Measurements from ENCODE around the gene TECPR2.
A peak's percentile ranks its signal among the peaks of the same experiment; 100 is the strongest.

The TECPR2 gene

DNA sequence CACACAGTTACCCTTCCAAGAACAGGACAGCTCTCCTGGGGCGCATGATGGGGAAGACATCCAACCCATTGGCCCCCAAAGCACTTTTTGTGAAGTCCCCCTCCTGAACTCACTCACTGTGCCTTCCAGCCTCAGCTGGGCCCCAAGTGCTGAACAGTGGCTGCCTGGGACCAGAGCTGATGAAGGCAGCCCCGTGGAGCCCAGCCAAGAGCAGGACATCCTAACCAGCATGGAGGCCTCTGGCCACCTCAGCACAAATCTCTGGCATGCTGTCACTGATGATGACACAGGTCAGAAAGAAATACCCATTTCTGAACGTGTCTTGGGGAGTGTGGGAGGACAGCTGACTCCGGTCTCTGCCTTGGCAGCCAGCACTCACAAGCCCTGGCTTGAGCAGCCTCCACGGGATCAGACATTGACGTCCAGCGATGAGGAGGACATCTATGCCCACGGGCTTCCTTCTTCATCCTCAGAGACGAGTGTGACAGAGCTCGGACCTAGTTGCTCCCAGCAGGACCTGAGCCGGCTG lies 72.0 kb downstream of the TECPR2 start:
- no peak for DNase-seq

DNA sequence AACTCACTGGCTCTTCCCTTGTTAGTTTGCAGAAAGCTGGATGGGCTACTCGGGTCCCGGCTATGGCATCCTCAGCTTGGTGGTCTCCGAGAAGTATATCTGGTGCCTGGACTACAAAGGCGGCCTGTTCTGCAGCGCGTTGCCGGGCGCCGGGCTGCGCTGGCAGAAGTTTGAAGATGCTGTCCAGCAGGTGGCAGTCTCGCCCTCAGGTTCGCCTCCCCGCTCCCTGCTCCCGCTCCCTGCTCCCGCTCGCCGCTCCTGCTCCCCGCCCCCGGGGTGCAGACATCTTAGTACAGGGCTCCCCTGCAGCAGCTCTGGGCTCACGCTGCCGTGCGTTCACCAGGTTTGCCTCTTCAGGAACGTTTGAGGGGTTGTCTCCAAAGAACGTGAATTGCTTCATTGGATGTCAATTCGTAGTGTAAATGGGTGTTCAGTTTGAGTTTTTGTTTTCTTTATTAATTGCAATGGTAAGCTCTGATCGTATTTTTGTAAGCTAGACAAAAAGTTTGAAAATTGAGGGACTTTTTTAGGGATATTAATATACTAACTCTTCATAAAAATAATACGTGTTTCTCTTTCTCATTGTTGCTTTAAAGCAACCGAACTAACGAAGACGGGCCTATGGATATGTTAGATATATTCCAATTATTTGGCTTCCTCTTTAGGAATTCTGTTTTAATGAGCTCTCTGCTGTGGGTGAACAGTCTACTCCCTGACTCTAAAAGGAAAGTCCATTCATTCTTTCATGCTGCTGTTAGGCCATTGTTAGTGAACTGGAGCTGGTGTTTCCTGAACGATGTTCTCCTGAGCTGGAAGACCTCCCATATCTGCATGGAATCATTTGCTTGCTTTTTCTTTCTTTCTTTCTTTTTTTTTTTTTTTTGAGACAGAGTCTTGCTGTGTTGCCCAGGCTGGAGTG lies 75.5 kb downstream of the TECPR2 start:
- peak; percentile 88 for DNase-seq

DNA sequence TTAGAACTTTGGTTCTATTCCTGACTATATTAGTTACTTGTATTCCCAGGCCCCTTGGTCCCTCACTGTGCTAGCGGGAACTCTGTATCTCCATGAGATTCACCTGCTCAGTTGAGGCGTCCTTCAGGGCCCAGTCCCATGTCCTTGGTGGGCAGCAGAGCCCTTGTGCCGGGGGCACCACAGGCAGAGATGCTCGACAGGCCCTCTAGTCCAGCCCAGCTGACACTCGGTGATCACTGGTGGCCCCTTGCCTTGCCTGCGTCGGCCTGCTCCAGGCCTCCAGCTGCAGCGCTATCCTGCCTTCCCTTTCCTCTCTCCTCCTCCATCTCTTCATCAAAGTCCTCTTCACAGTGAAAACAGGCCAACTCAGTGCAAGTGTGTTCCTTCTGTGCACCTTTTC lies 76.8 kb downstream of the TECPR2 start:
- no peak for DNase-seq

DNA sequence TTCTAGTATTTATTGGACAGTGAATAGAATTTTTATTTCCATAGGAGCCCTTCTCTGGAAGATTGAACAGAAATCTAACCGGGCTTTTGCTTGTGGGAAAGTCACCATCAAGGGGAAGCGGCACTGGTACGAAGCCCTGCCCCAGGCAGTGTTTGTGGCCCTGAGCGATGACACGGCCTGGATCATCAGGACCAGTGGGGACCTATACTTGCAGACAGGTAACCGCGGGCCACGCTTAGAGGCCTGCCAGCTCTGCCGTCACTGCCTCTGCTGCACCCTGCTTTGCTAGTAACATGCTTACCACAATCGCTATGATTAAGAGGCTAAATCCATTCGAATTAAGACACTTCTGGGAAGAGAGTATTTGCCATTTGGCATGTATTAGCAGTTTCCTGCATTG lies 77.7 kb downstream of the TECPR2 start:
- no peak for DNase-seq

DNA sequence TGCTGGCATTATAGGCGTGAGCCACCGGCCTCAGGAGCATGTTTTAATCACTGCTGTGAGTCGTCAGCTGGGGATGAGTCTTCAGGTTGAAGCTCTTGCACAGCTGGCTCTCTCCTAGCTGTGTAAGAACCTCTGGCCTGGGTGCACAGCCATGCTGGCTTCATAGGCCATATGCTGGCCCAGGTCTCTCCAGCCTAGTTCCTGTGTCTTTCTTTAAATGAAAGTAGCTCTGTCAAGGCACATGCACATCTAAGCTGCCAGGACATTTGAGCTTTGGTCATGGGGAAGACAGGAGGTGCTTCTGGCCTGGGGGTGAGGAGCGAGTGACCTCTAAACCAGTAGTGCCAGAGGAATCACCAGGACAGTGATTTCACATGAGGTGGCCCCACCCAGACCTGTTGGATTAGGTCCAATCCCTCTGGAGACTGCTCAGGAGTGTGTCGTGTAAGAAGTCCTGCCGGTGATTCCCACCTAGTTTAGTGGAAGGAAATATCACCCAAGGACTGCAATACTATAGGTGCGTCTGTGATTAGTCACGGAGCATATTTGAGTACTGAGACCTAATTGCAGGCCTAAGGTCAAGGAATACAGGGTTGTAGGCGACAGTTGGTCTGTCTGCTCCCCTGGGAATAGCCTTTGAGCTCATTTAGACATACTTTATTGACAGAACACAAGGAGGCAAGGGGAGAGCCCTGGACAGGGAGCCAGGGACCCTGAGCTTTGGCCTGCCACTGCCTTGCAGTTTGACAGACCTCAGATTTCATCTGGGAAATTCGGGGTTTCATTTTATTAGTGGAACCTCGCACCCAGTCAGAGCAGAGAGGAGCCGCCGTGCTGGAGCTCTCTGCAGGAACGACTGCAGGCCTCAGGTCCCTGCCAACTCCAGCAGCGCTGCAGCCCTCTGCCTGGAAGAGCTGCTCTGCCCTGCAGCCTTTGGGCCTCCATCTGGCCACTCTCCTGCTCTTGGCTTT lies 79.8 kb downstream of the TECPR2 start:
- DNase-seq: peak; percentile 79

DNA sequence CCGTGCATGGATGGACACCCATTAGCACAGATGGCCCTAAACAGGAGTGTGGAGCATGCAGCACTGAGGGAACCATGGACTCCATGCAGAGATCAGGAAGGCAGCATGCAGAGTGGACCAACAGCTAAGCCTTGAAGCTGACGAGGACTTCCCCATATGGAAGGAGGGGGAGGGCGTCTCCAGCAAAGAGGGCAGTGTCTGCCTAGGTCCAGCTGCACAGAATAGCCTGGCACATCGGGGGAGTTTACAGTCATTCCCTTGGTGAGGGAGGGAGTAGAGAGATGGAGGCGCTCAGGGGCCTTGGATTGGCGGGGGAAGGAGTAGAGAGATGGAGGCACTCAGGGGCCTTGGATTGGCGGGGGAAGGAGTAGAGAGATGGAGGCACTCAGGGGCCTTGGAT lies 82.3 kb downstream of the TECPR2 start:
- DNase-seq: no peak

DNA sequence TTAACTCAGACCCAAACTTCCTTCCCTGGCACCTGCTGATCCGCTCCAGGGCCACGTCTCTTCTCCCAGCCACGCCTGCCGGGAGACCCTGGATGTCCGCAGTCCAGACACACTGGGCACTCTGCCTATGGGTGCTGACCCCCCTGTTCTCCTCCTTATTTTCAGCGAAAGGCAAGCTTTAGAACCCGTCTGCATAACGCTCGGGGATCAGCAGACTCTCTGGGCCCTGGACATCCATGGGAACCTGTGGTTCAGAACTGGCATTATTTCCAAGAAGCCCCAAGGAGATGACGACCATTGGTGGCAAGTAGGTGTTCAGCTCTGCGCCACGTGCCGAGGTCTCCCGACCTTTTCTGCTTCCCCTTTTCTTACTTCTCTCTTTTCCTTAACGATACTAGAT lies 82.9 kb downstream of the TECPR2 start:
- no peak for DNase-seq

DNA sequence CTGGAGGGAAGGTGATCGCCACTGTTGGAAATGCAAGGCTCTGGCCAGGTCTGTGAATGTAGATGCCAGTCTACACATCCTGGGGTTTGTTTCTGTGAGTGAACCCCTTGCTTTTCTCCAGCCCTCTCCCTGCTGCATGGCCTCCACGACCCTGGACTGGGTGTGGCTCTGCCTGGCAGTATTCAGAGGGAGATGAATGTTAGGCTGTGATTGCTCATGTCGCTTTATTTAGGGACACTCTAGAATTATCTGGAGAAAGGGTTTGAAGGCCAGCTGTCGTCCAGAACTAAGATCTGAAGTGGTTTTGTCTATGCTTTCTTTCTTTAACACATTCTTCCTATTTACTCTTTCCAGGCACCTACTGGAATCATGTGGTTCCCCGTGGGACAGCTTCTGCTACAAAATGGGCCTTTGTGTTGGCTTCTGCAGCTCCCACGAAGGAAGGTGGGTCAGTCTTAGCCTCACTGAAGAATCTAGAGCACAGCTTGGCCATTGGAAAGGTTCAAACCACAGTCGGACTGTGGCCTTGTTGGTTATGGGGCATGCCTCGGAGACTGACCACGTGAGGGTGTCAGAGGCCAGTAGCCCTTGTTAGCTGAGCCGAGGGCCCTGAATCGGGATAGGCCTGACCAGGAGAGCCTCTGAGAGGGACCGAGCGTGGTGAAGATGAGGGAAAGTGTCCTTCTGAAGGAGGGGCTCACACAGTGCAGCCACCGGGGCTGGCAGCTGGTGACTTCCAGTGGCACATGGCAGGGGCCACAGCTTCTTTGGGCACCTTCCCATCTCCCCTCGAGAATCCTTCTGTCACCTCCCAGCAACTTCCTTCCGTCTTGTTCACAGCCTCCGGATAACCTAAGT lies 87.7 kb downstream of the TECPR2 start:
- DNase-seq: no peak

DNA sequence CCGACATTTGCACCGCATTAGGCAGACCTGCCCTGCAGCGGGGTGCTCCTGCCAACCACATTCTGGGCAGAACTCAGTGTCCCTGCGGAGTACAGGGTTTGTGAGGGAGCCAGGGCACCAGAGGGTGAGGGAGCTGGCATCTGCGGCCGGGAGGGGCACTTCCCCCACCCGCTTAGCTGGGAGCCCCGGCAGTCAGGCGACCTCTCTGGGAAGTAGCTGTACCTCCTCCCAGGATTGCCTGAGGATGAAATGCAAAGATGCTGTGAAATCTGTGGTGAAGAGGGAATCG lies 88.3 kb downstream of the TECPR2 start:
- DNase-seq: no peak

DNA sequence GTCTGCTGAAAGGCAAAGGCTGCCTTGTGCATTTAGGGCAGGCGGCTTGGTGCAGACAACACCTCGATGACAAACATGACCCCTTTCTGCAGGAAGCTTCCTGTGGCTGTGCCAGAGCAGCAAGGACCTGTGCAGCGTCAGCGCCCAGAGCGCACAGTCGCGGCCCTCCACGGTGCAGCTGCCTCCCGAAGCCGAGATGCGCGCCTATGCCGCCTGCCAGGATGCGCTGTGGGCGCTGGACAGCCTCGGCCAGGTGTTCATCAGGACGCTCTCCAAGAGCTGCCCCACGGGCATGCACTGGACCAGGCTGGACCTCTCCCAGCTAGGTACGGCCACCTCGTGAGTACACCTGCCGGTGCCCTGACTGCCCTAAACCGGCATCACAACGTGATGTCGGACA lies 89.6 kb downstream of the TECPR2 start:
- no peak for DNase-seq

DNA sequence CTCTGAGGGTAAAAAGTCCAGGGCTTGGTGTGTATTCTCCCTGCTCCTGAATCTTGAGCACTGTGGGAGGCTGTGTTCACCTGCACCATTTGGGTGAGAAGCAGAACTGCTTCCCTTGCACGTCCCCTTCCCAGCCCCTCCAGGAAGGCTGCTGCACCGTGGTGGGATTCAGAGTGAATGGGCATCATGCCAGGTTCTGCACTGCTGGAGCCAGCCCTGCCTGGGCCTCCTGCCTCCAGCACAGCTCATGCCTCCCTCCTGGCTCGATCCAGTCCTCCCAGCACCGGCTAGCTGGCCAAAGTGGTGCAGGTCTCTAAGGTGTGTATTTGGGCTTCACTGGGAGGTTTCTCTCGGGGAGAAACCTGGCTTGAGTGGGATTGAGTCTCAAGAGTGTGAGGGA lies 92.0 kb downstream of the TECPR2 start:
- no peak for DNase-seq

DNA sequence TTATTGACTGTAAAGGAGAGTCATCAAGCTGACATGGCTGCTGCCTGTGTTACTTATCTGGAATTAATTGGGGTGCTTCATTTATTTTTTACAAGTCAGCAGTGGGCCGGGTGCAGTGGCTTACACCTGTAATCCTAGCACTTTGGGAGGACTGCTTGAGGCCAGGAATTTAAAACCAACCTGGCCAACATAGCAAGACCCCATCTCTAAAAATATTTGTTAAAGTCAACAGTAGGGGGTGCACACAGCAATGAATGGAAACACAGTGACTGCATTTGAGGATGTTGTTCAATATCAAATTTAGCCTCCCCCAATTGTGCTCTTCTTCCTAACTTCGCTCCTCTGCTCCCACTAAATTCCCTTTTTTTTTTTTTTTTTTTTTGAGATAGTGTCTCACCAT lies 94.8 kb downstream of the TECPR2 start:
- DNase-seq: no peak

DNA sequence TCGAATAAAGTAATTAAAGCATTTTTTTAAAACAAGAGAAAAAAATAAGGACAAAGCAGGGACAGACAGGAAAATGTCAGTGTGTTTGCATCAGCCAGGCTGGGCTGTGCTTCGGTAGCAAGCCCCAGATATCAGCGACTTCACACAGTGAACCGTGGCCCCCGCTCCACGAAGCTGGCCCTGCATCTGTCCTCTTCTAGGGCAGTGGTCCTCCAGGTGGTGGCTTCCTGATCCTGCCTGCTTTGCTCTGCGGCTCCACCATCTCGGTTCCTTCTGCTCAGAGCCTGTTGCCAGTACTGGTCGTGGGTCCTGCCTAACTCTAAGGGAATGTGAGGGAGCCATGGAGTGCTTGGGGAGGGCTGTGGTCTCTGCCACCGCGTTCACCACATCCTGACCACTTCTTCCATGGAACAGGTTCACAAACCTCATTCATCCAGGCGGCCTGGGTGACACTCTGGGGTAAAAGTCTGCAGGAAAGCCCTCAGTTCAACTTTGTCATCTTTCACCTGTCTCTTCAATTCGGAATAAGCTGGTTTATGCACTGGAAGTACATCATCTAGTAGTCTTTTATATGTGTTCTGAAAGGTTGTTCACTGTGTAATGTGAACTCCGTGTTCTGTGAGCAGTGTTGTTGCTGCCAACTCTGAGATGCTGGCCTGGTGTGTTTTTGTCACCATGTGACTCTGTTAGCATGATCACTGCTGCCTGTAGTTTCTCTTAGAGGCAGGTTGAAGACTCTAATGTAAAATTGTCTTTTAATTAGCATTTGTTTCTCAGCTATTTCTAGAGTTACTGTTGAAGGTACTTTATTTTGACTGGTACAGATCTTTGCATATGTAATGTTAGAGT lies 99.0 kb downstream of the TECPR2 start:
- no peak for DNase-seq

DNA sequence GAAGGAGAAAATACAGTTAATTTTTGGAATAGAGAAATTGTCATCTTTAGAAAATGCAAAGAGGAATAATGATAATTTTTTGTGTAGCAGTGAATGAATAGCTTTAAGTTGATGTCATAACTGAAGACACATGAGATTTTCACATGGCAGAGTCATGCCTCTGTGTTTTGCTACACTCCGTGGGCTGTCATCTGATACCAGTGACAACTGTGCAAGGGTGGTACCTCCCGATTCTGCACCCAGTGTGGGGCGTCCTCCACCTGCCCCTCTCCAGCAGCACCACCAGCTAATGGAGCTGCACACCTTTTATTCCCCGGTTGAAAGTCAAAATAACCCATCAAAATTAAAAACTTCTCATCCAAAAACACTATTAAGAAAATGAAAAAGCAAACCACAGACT lies 99.7 kb downstream of the TECPR2 start:
- no peak for DNase-seq

DNA sequence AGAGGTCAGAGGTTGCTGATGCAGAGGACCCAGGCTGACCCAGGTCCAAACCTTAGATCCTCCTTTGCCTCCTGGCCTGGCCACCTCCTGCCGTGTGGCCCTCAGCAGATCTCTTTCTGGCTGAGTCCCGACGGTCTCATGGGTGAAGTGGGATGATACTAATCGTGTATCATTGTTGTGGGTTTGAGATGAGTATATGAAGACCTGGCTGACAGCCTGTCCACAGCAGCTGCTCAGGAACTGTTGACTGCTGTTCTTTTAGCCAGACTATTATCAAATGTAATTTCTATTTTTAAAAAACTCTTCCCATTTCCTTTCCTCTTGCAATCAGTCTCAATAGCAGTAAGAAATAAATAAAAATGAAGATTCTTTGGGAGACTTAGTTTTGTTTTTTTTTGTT lies 101.3 kb downstream of the TECPR2 start:
- DNase-seq: no peak

DNA sequence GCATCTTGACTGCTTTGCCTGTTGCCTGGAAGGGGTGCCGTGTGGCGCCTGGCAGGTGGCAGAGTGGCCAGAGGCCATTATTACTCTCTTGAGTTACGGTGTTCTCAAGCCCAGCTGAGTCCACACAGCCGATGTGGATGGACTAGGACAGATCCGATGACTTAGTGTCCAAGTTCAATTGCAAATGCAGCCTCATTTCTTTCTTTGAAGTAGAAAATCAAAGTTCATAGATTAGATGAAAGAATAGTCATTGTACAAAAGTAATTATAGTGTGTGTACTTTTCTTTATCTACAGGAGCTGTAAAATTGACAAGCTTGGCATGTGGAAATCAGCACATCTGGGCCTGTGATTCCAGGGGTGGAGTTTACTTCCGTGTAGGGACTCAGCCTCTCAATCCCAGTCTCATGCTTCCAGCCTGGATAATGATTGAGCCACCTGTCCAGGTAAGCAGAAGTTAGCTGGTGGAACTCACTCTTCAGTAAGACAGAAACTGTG lies 102.2 kb downstream of the TECPR2 start:
- no peak for DNase-seq

DNA sequence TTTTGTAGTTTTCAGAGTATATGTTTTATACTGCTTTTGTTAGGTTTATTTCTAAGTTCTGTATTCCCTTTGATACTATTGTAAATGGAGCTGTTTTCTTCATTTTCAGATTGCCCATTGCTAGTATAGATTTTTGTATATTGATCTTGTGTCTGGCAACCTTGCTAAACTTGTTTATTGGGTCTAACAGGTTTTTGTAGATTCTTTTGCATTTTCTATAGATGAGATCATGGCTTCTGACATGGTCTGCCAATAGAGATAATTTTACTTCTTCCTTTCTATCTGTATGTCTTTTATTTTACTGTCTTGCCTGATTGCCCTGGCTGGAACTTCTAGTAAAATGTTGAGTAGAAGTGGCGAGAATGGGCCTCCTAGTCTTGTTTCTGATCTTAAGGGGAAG lies 106.5 kb downstream of the TECPR2 start:
- DNase-seq: no peak

DNA sequence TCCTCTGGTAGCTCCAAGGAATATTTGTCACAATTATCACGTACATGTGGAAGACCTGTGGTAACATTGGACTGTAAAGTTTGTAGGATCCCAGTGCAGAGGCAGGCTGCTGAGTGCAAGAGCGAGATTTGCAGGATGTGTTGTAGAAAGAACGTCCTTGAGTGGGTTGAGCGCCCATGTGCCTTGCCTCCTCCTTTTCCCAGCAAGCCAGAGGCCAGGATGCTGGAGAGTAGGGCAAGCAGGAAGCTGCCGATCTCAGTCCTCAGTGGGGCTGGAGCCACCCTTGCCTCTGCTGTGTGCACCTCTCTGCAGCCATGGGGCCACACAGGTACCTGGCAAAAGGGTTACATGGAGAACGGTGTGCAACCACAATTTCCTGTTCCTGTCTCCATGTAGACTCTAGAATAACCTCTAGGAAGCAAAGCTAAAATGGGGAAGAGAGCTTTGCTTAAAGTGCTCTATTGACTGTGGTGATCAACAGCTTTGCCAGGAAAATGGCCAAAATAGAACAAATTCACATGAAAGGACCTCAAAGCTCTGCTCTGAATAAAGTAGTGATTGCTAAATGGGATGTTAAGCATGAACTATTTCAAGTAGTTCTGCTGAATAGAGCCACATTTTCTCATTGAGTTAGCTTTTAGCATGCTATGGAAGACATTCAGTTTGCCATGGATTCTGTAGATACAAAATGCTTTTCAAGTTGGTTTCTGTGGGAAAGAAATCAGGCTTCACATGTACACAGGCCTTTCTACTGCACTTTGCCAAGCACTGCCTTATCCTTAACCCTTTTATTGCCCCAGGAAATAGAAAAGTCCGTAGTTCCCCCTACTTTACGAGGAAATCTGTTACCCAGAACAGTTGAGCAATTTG lies 109.4 kb downstream of the TECPR2 start:
- DNase-seq: no peak

DNA sequence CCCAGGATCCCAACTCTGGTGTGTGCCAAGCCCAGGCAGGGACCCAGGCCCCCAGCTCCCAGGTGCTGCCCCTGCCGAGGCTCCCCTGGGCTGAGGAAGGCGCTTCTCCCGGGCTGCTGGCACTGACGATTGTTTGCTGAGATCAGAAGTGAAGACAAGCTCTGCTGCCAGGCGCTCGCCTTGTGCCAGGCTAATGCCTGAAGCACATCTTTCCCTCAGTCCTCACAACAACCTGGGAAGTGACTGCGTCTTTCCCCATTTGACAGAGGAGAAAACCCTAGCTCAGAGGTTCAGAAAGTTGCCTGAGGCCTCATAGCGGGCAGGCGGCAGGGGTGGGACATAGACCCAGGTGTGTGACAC lies 110.0 kb downstream of the TECPR2 start:
- DNase-seq: no peak

DNA sequence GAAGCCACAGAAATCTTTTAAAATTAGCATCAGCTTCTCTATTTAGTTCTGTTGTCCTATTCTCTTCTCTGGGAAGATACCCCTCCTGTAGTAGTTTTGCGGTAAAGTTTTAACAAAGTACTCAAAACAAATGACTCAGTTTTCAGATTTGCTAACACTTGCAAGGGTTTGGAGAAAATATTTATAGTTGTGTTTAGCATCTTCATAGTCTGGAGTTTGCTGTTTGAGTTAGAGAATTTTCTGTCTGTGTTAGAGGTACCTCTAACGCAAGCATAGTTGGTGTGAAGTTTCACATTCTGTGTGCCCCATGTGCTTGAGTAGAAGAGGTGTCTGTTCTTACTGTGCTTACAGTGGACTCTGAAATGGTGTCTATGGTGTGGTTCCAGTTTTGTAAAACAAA lies 110.8 kb downstream of the TECPR2 start:
- no peak for DNase-seq

DNA sequence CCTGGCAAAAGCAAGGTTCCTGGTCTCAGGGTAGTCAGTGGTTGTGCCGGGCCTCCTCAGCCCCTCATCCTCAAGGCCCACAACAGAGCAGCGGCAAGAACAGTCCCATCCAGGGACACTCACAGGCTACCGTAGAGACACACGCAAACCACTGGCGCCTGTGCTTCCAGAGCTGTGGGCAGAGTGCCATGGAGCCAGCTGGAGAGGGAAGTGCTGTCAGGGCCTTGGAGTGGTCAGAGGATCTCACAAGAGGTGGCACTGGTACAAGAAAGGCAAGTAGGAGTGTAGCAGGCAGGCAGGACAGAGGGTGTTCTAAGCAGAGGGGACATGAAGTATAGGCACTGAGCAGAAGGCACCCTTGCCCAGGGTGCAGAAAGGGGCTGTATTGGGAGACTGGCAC lies 112.2 kb downstream of the TECPR2 start:
- no peak for DNase-seq

All from NCI-H82 (cell line).